Kidney epithelial cell (primary cell): Measurements from ENCODE around the gene KCNQ4. TPM values are rescaled to one million over a fixed set of nuclear protein-coding genes. Genes with fewer than 3 reads are reported as not detected.

Source experiments
- DNase-seq: peaks from one replicate; pipeline ENCODE4 v3.0.0-alpha.2; 2010; ENCODE audit warnings: low read depth
- H3K27me3 ChIP-seq: 2 replicates; pipeline ENCODE4 v1.6.0; 2011; ENCODE audit warnings: low read length; ENCODE audit not compliant: control insufficient read depth, insufficient read depth
- H3K36me3 ChIP-seq: 2 replicates; pipeline ENCODE4 v1.5.1; 2011; ENCODE audit warnings: low read length; ENCODE audit not compliant: control insufficient read depth, insufficient read depth
- H3K4me3 ChIP-seq: 2 replicates; pipeline ENCODE4 v1.5.1; 2011; ENCODE audit warnings: low read depth, mild to moderate bottlenecking, control low read depth, low read length
- CTCF ChIP-seq: IDR thresholded peaks from 2 replicates; pipeline ENCODE4 v1.5.1; 2011; ENCODE audit warnings: mild to moderate bottlenecking, moderate library complexity, low read length, control low read depth, inconsistent platforms; ENCODE audit not compliant: insufficient read depth, poor library complexity, severe bottlenecking
- total RNA-seq: library from RNA; depleted of rRNA; stranded (reverse); fragments of >200 nt; gene quantifications from 2 replicates; pipeline ENCODE4 v1.2.3, GENCODE V29; 2015

The KCNQ4 gene
- total RNA-seq, 1 donor from 2014 or later = 2.8 TPM

- Histone ChIP-seq H3K36me3 (no peaks in the 10 kb centered on the region), H3K27me3 (no peaks in the 10 kb centered on the region), H3K4me3 (no peak overlapping the region)
- no peak for DNase-seq
- no peak for TF ChIP-seq CTCF
These were observed 104.1 kb downstream of the KCNQ4 start for GRCh38 chr1:40887652-40888051.

Other genes with a start within 250 kb of the KCNQ4 start
- 2.9 and 3.2 TPM in 2 replicates for gene RIMS3, start 118.1 kb upstream of the KCNQ4 start, total RNA-seq
- 44.0 and 44.4 TPM in 2 replicates for gene NFYC, start 92.1 kb upstream of the KCNQ4 start, total RNA-seq
- 31.0 and 48.6 TPM in 2 replicates for gene CITED4, start 78.6 kb downstream of the KCNQ4 start, total RNA-seq
- 51.6 and 59.8 TPM in 2 replicates for gene CTPS1, start 195.9 kb downstream of the KCNQ4 start, total RNA-seq
- gene SLFNL1, start 237.9 kb downstream of the KCNQ4 start, total RNA-seq = 0.41 TPM in 1 of 2 replicates, not detected in the other